ENCODE results near the gene JAG1. TPM values are rescaled to one million over a fixed set of nuclear protein-coding genes. Genes with fewer than 3 reads are reported as not detected.
A peak's percentile ranks its signal among the peaks of the same experiment; 100 is the strongest.

The JAG1 gene
- total RNA-seq, 2 donors from 2014 or later, result 30.9 to 32.8 TPM

- TF ChIP-seq, protein P1, sequence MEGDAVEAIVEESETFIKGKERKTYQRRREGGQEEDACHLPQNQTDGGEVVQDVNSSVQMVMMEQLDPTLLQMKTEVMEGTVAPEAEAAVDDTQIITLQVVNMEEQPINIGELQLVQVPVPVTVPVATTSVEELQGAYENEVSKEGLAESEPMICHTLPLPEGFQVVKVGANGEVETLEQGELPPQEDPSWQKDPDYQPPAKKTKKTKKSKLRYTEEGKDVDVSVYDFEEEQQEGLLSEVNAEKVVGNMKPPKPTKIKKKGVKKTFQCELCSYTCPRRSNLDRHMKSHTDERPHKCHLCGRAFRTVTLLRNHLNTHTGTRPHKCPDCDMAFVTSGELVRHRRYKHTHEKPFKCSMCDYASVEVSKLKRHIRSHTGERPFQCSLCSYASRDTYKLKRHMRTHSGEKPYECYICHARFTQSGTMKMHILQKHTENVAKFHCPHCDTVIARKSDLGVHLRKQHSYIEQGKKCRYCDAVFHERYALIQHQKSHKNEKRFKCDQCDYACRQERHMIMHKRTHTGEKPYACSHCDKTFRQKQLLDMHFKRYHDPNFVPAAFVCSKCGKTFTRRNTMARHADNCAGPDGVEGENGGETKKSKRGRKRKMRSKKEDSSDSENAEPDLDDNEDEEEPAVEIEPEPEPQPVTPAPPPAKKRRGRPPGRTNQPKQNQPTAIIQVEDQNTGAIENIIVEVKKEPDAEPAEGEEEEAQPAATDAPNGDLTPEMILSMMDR (IDR thresholded peaks at IDR 0.05), result no peak
- Histone ChIP-seq H3K36me3 (peaks cover 13% of the 10 kb centered on the region), H3K27me3 (no peaks in the 10 kb centered on the region), H3K9me3 (no peaks in the 10 kb centered on the region), H3K4me3 (peak overlapping the region; percentile 87 to 94), H3K27ac (peak overlapping the region; percentile 98), H3K4me1 (peaks cover 0 to 68% of the 10 kb centered on the region in 2 donors)
- DNase-seq (ENCODE audit: low spot score), result peak; percentile 52
Measured at GRCh38 chr20:10669843-10670446, 3.9 kb downstream of the JAG1 start.

GRCh38 chr20:10668677-10669368, 5.0 kb downstream of the JAG1 start:
- Histone ChIP-seq H3K4me3 (peak overlapping the region in 1 of 2 donors; percentile 5), H3K36me3 (peaks cover 15% of the 10 kb centered on the region), H3K27me3 (no peaks in the 10 kb centered on the region), H3K9me3 (no peaks in the 10 kb centered on the region), H3K27ac (peak overlapping the region; percentile 10 to 14), H3K4me1 (peaks cover 0 to 75% of the 10 kb centered on the region in 2 donors)
- DNase-seq (ENCODE audit: low spot score), result peak; percentile 42
- TF ChIP-seq, protein P1 (IDR thresholded peaks at IDR 0.05), result no peak

DNA sequence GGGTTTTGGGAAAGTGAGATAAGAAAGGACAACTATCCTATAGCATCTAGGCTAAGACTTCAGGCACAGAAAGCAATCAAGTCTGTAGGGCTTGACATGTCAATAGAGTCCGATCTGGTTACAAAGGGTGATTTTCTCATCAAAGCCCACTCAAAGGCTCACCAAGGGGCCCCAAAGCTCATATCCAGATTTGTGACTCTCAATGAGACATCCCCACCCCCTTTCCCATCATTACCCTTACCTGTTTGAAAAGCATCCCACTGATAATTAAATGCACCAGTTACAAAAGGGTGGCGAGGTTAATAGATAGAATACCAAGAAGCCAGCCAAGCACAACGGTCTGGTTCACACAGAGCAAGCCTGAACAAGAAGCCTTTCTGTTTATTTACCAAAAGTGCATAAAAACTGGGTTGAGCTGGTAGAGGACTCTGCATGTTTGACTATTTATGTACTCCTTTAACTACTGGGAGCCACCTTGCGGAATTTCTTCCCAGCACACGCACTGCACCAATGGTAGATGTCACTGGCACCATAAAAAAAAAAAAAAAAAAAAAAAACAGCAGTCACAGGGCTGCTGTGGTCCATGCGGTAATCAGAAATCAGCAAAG, 6.1 kb downstream of the JAG1 start:
- Histone ChIP-seq H3K27me3 (no peaks in the 10 kb centered on the region), H3K4me3 (peak overlapping the region in 1 of 2 donors; percentile 33), H3K27ac (peak overlapping the region; percentile 58 to 76), H3K36me3 (peaks cover 26% of the 10 kb centered on the region), H3K4me1 (peaks cover 0 to 84% of the 10 kb centered on the region in 2 donors), H3K9me3 (no peaks in the 10 kb centered on the region)
- DNase-seq (ENCODE audit: low spot score), result peak; percentile 9
- TF ChIP-seq, protein P1 (IDR thresholded peaks at IDR 0.05), result no peak

- TF ChIP-seq, protein P1 (IDR thresholded peaks at IDR 0.05), result no peak
- Histone ChIP-seq H3K36me3 (peaks cover 33% of the 10 kb centered on the region), H3K27ac (peak overlapping the region; percentile 58 to 76), H3K4me3 (peak overlapping the region in 1 of 2 donors; percentile 33), H3K27me3 (no peaks in the 10 kb centered on the region), H3K4me1 (peaks cover 0 to 91% of the 10 kb centered on the region in 2 donors), H3K9me3 (no peaks in the 10 kb centered on the region)
- DNase-seq (ENCODE audit: low spot score), result peak; percentile 73
Measured at GRCh38 chr20:10667077-10667401, 6.8 kb downstream of the JAG1 start.

DNA sequence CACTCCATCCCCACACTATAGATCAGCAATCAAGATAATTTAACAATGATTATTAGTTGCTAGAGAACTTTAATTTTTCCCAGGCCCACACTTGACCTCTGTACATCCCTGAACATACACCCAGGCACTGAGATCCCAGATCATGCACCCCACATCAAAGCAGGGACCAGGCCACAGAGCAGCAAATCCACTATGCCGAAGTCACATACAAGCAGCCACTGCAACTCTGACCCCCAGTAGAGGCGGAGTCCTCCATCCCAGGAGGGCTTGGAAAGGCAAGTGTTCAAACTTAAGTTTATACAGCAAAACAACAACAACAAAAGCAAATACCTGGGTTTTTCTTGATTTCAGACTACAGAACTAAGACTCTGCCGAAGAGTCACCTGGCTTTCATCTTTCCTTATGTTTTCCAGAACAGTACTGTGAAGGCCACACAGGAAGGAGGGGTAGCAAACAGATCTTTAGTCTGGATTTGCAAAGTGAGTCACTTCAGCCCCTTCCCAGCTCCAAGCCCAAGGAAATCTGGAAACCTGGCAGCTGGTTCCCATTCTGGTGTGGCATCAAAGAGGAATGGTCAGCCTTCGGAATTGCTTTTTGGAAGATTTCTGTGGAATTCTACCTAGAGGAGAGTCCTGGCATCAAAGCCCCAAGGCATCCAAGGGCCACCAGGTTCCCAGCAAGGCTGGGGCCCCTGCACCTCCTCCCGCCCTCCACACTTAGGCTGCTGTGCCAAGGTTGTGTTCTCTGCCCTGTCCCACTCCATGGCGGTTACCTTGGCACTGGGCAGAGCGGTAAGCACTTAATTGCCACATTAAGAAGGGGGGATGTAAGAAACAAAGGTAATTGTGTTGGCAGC, 7.3 kb downstream of the JAG1 start:
- Histone ChIP-seq H3K4me3 (peak overlapping the region in 1 of 2 donors; percentile 33), H3K4me1 (peaks cover 0 to 91% of the 10 kb centered on the region in 2 donors), H3K27ac (peak overlapping the region; percentile 58 to 76), H3K9me3 (no peaks in the 10 kb centered on the region), H3K36me3 (peaks cover 39% of the 10 kb centered on the region), H3K27me3 (no peaks in the 10 kb centered on the region)
- peak; percentile 57 for DNase-seq (ENCODE audit: low spot score)
- TF ChIP-seq, protein P1 (IDR thresholded peaks at IDR 0.05), result no peak

Measured in right atrium auricular region (tissue), 2 donors.